Stimulated activated CD4-positive, alpha-beta T cell treated with anti-CD3 and anti-CD28 coated beads, Interleukin-1b, Interleukin-23, amount 100 ng/mL, for 48 hours (primary cell): ENCODE data around the gene ADNP.
"Not testable (repeated sequence)": the region's sequence is repeated elsewhere in the genome, so short reads cannot be mapped to it uniquely, and the experiment has no call there.

Experiments used
- DNase-seq: peaks from one replicate; pipeline ENCODE4 v3.0.0-alpha.2; 2020

Gene ADNP

DNA sequence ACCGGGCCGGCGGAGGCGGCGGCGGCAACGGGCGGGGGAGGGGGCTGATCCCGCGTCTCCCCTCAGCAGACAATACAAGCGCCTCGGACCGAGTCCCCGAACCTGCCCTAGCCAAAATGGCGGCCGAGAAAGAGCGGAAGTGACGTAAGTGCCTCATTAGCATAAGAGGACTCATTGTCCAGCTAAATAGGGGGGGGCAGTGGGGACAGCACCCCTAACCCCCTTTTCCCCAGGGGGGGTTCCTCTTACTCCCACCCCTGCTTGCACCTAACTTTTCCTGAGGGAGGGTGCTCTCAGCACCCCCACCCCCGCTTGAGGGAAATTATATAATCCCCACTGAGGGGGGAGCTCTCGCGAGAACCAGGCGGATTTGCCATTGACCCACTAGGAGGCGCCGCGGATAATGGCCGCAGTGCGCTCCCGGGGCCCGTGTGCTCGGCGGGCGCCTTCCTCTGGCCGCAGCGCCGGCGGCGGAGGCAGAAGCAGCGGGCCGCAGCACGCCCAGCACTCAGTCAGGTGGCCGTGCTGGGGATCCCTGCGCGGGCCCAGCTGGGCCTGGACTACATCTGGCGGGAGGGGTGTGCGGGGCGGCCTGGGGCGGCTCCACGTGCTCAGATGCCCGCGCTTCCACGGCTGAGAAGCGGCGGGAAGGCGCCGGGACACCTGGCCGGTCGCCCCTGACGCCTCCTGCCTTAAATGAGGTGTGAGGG is at the start of gene ADNP:
Gene ADNP, minus strand, starts transcription at position 132 of the 710 bp plus-strand sequence. CDS start 27,441 bp downstream, outside the sequence.
- DNase-seq, result peak; percentile 87

- DNase-seq, result peak; percentile 68
These were observed 48.9 kb upstream of the ADNP start for GRCh38 chr20:50980071-50980681.

- DNase-seq, result not testable (repeated sequence)
These were observed 47.3 kb upstream of the ADNP start for GRCh38 chr20:50978533-50978932.

DNA sequence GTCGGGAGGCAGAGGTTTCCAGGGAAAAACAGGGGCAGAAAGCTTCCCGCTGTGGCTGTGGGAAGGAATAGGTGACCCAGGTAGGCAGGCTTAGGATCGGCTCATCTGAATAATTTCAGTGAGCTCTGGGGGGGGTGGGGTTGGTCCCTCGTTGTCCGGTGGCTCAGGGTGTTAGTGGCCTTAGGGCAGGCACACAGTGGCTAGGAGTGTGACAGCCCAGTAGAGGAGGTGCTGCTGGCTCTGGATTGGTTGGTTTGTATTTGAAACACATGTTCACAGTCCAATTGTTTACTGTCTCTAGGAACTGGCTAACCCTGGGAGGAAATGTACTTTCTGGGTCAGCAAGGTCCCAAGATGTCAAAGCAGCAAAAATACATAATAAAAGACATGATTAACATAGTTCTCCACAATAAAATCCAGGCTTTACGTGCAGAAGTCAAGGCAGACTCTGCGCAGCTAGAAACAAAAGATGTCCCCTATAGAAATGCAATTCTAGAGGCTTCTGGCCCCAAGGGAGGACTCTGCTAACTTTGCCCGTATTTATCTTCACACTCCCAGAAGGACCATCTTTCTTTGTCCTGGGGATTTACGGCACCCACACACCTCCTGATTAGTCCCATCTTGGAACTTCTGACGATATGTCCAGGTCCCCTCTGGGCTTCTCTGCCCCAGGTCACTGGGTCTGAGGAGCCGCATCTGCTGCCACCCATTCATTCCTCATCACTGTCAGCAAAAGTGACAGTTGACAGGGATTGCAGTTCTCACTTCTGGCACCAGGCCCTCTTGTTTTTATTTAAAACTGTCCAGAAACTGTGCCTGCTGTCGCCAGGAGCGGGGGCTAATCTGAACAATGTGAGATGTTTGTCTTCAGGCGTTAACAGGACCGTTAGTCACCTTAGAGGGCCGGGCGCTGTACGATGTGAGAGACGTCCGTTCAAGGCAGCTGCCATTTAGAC is 46.1 kb upstream of the ADNP start:
- no peak for DNase-seq

DNA sequence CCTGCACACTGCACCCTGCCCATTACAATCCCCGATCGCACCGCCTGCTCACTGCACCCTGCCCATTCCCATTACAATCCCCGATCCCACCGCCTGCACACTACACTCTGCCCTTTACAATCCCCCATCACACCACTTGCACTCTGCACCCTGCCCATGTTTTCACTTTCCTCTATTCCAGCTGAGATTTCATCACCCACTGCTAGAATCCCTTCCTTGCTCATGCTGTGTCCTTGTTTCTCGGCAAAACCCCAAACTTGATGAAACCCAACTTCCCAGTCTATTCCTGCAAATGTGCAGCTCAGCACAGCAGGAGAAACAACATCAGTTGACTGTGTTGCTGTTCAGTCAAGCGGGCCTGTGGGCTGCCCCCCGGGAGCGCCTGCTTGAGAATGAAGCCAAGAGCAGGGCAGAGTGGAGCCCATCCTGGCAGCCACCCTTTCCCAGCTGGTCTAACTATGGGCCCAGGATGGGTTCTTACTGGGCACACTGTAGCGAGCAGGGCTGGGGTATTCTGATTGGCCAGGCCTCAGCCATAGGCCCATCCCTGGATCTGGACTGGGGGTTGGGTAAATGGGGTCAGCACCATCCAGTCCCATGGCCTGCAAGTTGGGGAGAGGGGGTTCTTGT is 44.6 kb upstream of the ADNP start:
- no peak for DNase-seq

- DNase-seq, result no peak
These were observed 38.7 kb upstream of the ADNP start for GRCh38 chr20:50969912-50970311.

GRCh38 chr20:50969435-50969834 is 38.2 kb upstream of the ADNP start:
- no peak for DNase-seq

- no peak for DNase-seq
These were observed 37.1 kb upstream of the ADNP start for GRCh38 chr20:50968289-50968688.

- no peak for DNase-seq
These were observed 36.3 kb upstream of the ADNP start for GRCh38 chr20:50967586-50967985.

DNA sequence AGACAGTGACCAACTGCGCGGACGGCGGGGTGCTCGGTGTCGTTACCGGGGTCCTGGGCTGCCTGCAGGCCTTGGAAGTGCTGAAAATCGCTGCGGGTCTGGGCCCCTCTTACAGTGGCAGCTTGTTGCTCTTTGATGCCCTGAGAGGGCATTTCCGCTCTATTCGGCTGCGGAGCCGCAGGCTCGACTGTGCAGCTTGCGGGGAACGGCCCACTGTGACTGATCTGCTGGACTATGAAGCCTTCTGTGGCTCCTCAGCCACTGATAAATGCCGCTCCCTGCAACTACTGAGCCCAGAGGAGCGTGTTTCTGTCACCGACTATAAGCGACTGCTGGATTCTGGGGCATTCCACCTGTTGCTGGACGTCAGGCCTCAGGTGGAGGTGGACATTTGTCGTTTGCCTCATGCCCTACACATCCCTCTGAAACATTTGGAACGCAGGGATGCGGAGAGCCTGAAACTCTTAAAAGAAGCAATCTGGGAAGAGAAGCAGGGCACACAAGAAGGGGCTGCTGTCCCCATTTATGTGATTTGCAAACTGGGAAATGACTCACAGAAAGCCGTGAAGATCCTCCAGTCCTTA is 28.4 kb upstream of the ADNP start:
- DNase-seq, result no peak

GRCh38 chr20:50958615-50959542 is 27.6 kb upstream of the ADNP start, which contains the start of gene MOCS3:
Gene MOCS3 (plus strand): TSS chr20:50958818. CDS start chr20:50958843, 25 bp downstream.
- DNase-seq, result peak; percentile 85

GRCh38 chr20:50957798-50958614 is 26.8 kb upstream of the ADNP start, which contains the start of gene DPM1:
Gene DPM1 (minus strand): TSS chr20:50958532. CDS start chr20:50958523, 9 bp downstream.
- DNase-seq, result peak; percentile 86

DNA sequence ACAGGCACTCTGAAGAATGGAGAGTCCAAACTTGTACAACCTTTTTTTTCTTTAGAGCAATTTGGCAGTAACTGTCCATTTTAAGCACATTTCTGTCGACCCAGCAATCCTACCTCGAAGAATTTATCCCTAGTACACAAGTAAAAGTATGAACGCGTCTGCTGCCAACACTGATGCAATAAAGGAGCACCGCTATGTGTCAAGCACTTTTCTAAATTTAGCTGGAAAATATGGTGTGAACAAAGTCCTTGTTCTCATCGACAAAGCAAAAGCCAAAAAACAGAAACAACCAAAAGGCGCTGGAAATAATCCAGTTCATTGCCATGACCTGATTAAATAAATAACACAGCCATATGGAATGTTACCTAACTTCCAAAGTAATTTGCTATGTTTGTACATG is 26.0 kb upstream of the ADNP start:
- no peak for DNase-seq

- no peak for DNase-seq
These were observed 22.6 kb upstream of the ADNP start for GRCh38 chr20:50953821-50954220.

- DNase-seq, result no peak
These were observed 22.0 kb upstream of the ADNP start for GRCh38 chr20:50953196-50953595.

DNA sequence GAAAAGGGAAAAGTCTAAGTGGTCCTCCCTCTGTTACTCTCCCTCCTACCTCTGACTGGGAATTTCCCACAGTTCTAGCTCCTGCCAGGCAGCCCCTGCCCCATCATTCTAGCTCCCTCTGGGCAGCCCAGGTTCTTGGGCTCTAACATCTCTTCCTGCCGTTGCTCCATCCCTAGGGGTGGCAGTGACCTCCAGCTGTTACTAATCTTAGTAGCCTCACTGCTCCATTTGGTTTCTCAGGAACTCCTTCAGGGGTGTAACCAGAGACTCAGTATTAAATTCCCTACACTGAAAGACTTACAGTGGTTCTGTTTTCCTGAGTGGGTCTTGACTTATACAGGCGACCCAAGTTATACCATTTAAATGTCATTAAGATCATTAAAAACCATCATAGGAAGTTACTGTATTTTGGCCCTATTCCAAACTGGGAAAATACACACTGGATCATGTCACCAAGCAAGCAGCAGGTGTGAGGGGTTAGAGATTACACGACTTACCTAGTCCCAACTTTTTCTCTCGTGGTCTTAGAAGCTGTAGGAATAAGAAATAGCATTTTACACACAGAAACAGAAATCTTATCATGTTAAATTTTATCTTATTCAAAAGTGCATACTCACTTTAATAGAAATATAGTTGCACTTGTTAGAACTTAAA is 17.0 kb upstream of the ADNP start:
- DNase-seq, result no peak

- DNase-seq, result no peak
These were observed 11.8 kb upstream of the ADNP start for GRCh38 chr20:50943069-50943468.

DNA sequence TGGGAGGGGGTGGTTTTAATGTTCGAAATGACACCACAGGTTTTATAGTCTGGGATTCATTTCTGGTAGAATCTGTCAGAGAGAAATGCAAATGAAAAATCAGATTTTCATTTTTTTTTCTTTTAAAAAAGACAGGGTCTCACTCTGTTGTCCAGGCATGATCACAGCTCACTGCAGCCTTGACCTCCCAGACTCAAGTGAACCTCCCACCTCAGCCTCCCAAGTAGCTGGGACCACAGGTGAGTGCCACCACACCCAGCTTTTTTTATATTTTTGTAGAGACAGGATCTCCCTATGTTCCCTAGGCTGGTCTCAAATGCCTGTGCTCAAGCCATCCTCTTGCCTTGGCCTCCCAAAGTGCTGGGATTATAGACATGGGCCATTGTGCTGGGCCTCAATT is 2.4 kb upstream of the ADNP start:
- DNase-seq, result no peak

GRCh38 chr20:50932691-50933280 is 1.5 kb upstream of the ADNP start:
- DNase-seq, result no peak
